GM08714 (cell line): Measurements from ENCODE around the gene PDSS2.

Source experiments
- H3K4me3 ChIP-seq: fragments of 200-500 bp; sonication (Bioruptor generic); 2 replicates; pipeline ENCODE4 v1.5.1; 2014; ENCODE audit warnings: mild to moderate bottlenecking, low read length, inconsistent platforms
- ZNF274 ChIP-seq: IDR thresholded peaks from 2 replicates; pipeline ENCODE4 v1.6.1; 2012; ENCODE audit warnings: mild to moderate bottlenecking, low read depth, low read length

The PDSS2 gene

GRCh38 chr6:107459283-107460082 lies at the start of gene PDSS2:
PDSS2 (minus strand) TSS chr6:107459564; CDS start chr6:107459285, 279 bp downstream.
- peak within 1 kb of the TSS; percentile 87 for H3K4me3 ChIP-seq
- no peak for TF ChIP-seq ZNF274

- TF ChIP-seq ZNF274 = no peak
- no peak overlapping the region for H3K4me3 ChIP-seq
Observed at GRCh38 chr6:107506145-107506544, 46.8 kb upstream of the PDSS2 start.

GRCh38 chr6:107504270-107505026 lies 45.1 kb upstream of the PDSS2 start:
- H3K4me3 ChIP-seq = no peak overlapping the region
- no peak for TF ChIP-seq ZNF274

GRCh38 chr6:107496892-107497684 lies 37.7 kb upstream of the PDSS2 start:
- no peak overlapping the region for H3K4me3 ChIP-seq
- TF ChIP-seq ZNF274 = no peak

- no peak for TF ChIP-seq ZNF274
- no peak overlapping the region for H3K4me3 ChIP-seq
Observed at GRCh38 chr6:107495971-107496370, 36.6 kb upstream of the PDSS2 start.

- H3K4me3 ChIP-seq = no peak overlapping the region
- TF ChIP-seq ZNF274 = no peak
Observed at GRCh38 chr6:107495196-107495643, 35.9 kb upstream of the PDSS2 start.

- no peak for TF ChIP-seq ZNF274
- no peak overlapping the region for H3K4me3 ChIP-seq
Observed at GRCh38 chr6:107493158-107494057, 34.0 kb upstream of the PDSS2 start.

GRCh38 chr6:107491760-107492660 lies 32.6 kb upstream of the PDSS2 start:
- peak overlapping the region; percentile 60; the same call in 1 of the 2 replicates for H3K4me3 ChIP-seq

GRCh38 chr6:107491138-107491609 lies 31.8 kb upstream of the PDSS2 start:
- H3K4me3 ChIP-seq = peak overlapping the region; percentile 60; the same call in 1 of the 2 replicates
- no peak for TF ChIP-seq ZNF274

More at GRCh38 chr6:107491760-107492660, 32.6 kb upstream of the PDSS2 start:
- TF ChIP-seq ZNF274 = no peak

- H3K4me3 ChIP-seq = peak overlapping the region; percentile 60
Observed at GRCh38 chr6:107490566-107491137, 31.3 kb upstream of the PDSS2 start.

GRCh38 chr6:107489636-107490565 lies 30.5 kb upstream of the PDSS2 start, which contains the start of gene SOBP:
SOBP (plus strand) TSS chr6:107490117; CDS start chr6:107490617, 500 bp downstream.
- TF ChIP-seq ZNF274 = no peak
- peak within 1 kb of the TSS; percentile 60 for H3K4me3 ChIP-seq

More at GRCh38 chr6:107490566-107491137, 31.3 kb upstream of the PDSS2 start:
- no peak for TF ChIP-seq ZNF274
